GM20000 (cell line): ENCODE data around the gene RRP1.
"Not testable (repeated sequence)": the region's sequence is repeated elsewhere in the genome, so short reads cannot be mapped to it uniquely, and the experiment has no call there.

Experiments used
- DNase-seq: peaks from one replicate; pipeline ENCODE4 v3.0.0; 2012; ENCODE audit warnings: low spot score
- CTCF ChIP-seq: IDR thresholded peaks from 2 replicates; pipeline ENCODE4 v1.5.1; 2012; ENCODE audit warnings: mild to moderate bottlenecking, control low read depth; ENCODE audit errors: extremely low read depth, missing control alignments

RRP1 gene

GRCh38 chr21:43820466-43820865 is 31.1 kb downstream of the RRP1 start:
- DNase-seq = no peak
- no peak for TF ChIP-seq CTCF

- DNase-seq = not testable (repeated sequence)
These were observed 32.8 kb downstream of the RRP1 start for GRCh38 chr21:43822166-43822565.

GRCh38 chr21:43822741-43823140 is 33.4 kb downstream of the RRP1 start:
- not testable (repeated sequence) for DNase-seq

- no peak for TF ChIP-seq CTCF
- DNase-seq = no peak
These were observed 35.2 kb downstream of the RRP1 start for GRCh38 chr21:43824333-43825241.

GRCh38 chr21:43825242-43825935 is 36.0 kb downstream of the RRP1 start:
- DNase-seq = no peak
- no peak for TF ChIP-seq CTCF

GRCh38 chr21:43825936-43826622 is 36.7 kb downstream of the RRP1 start:
- TF ChIP-seq CTCF = no peak
- no peak for DNase-seq

- TF ChIP-seq CTCF = no peak
- no peak for DNase-seq
These were observed 37.2 kb downstream of the RRP1 start for GRCh38 chr21:43826623-43826974.

- no peak for TF ChIP-seq CTCF
- DNase-seq = no peak
These were observed 37.7 kb downstream of the RRP1 start for GRCh38 chr21:43827015-43827611.
